HPDE6-E6E7 (cell line): ENCODE results near the gene EXOG.
"Not testable (repeated sequence)": the region's sequence is repeated elsewhere in the genome, so short reads cannot be mapped to it uniquely, and the experiment has no call there.

Source experiments
- DNase-seq: peaks from one replicate; pipeline ENCODE4 v3.0.0; 2011; ENCODE audit warnings: missing footprints; ENCODE audit errors: extremely low spot score

The EXOG gene

DNA sequence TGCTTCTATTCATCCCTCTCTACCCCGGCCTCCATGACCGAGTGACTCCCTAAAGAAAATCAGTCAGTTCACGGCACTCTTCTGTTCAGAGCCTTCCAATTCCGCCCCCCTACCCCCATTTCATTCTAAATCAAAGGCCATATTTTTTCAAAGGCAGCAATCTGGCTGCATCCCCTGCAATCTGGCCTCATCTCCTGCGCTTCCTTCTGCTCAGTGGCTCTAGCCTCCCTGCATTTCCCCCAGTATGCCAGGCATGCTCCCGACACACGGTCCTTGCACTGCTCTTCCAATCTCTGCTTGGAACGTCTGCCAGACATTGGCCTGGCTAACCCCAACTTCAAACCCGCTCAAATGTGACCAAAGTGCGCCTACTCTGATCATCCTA, 67.7 kb downstream of the EXOG start:
- DNase-seq: no peak

DNA sequence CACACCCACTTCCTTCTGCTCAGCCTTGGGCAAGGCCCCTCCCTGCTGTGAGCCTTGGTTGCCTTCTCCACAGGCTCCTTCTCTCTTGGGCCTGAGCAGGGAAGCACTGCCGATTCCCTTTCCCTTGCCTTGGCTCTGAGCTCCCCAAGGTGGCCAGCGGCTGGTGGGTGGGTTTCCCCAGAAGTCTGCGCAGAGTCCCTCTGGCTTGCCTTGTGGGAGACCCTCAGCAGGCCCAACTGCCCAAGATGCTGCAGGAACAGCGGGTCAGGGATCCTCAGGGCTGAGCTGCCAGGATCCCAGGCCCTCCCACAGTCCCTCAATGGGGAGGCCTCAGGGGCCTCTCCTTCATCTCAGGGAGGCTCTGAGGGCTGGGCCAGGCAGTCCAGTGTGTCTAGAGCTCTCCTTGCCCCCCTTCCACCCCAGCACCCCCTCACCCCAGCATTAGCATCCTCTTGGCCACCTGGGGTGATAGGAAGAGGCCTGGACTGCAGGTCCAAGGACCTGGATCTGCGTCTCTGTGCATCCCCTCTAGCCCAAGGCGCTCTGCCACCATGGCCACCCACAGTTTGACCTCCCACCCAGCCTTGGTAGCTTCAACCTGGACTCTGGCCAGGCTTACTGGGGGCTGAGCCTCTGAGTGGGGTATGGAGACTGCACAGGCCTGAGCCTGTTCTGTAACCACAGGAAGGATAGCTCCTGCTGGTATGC, 68.6 kb downstream of the EXOG start:
- DNase-seq: no peak

DNA sequence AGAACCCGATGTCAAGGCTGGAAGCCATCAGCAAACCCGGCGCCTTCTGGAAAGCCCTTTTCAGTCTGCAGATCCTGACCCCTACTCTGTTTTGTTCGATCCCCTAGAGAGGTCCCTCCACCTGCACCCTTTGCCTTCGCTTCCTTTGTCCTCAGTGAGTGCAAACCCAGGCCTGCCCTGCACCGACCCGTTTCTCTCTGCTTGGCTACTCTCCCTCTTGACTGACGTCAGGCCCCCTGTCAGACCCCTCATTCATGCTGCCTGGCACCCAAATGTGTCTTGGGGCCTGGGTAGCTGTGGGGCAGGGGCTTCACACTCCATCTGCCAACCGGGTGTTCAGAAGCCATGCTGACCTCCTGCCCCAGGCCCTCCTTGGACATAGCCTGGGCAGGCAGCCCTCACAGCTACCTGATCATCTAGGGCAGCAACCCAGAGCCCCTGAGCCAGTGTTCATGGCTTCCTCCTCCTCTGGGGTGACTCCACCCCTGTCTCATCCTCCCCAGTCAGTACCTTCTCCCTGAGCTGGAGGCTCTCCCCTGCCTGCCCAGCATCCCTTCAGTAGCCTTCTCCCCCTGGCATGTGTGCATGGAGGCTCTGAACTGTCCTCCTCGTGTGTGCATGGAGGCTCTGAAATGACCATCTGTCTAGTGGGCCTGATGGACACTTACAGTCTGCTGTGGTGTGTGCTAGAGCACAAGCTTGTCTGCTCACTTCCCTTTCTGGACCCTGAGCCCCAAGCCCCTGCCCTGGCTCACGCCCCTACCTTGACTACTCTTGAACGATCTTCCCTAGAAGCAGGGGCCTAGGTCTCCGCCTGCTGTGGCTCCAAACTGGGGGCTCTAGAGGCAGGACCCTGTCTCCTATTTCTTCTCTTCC, 69.4 kb downstream of the EXOG start:
- no peak for DNase-seq

DNA sequence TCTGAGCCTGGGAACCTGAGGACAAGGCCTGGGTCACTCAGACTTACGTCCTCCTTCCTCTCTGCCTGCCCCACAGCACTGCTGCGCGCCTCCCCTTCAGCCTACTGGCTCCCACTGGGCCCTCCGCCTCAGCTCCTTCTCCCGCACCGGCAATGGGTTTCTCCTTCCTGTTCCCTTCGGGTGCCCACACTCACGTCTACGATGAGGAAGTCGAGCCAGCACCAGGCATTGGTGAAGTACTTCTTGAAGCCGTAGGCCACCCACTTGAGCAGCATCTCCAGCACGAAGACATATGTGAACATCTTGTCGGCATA, 70.0 kb downstream of the EXOG start:
- DNase-seq: no peak

DNA sequence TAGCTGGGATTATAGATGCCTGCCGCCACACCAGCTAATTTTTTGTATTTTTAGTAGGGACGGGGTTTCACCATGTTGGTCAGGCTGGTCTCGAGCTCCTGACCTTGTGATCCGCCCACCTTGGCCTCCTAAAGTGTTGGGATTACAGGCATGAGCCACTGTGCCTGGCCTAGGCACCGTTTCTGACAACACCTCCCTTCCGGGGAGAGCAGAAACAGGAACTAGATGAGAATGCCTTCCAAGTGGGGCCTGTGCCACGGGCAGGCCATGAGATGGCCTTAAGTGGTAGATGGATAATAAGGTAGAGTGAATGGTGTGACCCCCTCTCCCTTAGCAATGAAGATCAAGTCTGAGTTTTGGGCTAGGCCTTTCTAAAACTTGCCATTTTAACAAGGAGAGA, 70.7 kb downstream of the EXOG start:
- not testable (repeated sequence) for DNase-seq

DNA sequence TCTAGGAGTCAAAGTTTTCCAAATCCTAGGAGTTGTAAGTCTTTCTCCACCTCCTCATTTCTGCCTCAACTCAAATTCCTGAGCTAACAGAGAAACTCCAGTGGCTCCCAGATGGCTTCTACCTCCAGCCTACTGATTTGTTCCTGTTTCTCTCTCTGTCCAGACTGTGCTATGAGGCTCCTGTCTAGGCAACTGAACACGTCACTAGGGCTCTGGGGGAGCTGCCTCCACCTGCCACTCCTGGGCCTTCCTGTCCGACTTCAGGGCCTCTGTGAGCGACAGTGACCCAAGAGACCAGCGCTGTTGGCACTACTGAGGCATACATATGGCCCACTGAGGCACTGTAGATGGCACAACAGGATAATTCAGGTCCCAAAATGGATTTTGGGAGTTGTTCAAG, 71.4 kb downstream of the EXOG start:
- no peak for DNase-seq

DNA sequence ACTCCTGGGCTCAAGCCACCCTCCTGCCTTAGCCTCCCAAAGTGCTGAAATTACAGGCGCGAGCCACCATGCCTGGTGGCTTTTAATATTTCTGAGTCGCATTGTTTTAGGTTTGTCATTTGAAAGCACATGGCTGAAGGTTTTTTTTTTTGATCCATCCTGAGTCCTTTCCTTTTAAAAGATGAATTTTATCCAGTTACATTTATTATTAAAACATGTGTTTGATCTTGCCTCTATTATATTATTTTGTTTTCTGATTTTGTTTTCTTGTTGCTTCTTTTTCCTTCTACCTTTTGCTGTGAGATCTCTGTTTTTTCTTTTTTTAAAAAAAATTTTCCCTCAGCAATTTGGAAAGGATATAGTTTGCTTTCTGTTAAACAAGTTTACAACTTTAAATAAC, 77.0 kb downstream of the EXOG start:
- no peak for DNase-seq

DNA sequence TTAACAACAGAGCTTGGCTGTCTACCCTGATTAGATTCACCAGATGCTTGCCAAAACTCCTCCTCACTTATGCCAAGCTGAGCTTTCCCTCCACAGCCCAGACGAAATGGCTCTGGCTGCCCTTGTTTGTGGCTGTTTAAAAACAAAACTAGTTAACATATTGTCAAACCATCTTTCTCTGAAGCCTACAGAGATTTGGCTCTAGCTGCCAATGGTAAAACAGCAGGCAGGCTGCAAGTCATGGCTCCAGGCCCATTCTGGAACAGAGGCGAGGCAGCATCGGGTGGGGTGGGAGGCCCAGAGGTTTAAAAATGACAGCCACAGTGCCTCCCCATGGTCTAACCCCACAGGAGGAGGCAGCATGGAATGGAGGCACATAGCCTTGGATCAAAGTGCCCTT, 77.4 kb downstream of the EXOG start:
- DNase-seq: no peak

DNA sequence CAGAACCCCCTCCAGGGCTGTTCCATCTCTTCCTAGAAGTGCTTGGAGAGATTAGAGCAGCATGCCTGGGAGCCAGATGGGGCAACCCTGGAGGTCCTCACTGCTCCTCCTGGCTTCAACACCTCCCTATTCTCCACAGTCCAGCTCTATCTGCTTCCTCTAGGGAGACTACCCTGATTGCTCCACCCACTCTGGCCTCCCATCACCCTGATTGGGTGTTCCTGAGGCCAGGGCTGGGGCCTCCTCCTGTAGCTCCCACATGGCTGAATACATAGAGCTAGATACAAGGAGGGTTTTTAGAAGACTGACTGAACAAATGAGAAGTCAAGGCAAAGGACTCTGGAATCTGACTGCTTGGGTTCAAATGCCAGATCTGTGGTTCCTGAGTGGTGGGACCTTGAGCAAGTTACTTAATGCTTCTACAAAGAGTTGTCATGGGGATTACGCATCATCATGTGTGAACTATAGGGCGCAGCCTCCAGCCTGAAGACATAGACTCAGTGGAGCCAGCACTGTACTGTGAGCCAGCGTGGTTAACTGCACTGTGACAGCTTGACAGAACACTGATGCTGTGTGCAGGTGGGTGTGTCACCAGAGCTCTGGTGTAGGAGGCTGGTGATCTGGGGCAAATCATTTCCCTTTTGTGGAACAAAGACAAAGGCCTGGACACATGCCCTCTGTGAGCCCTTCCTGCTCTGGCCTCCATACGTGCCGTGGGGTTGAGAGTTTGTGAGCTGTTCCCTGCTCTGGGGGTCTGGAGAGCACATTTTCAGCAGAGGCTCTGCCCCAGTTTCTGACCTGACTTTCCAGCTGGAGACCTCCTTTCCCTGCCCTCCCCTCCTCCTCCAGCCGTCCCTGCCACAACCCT, 78.5 kb downstream of the EXOG start:
- no peak for DNase-seq

DNA sequence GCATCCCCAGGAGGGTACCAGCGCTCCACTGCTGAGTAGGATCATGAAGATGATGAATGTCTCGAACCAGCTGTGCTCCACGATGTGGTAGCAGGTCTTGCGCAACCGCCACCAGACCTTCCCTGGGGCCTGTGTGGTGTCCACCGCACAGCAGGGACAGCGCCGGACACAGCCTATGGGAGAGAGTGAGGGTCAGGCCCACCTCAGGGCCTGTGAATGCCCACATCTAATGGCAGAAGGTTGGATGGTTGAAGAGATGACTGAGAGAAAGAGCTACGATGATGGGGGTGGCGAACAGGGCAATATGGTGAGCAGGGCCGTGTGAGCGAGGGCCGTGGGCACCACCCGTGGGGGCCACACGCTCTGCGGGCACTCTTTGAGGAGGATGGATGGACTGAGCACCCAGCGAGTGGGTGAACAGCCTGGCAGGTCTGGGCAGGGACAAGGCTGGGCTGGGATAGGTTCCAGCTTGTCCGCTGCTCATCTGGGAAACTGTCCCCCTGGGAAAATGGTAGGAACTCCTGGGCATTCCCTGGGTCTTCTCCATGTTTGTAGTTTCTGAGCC, 79.2 kb downstream of the EXOG start:
- DNase-seq: no peak
